SJSA1 (cell line): ENCODE measurements around the gene ASB10. TPM values are rescaled to one million over a fixed set of nuclear protein-coding genes. Genes with fewer than 3 reads are reported as not detected.
A peak's percentile ranks its signal among the peaks of the same experiment; 100 is the strongest.

ENCODE experiments used
- DNase-seq, 2 experiments: peaks; one replicate each; pipeline ENCODE4 v3.0.0-alpha.2; 2015 to 2020; ENCODE audit warnings: low spot score in 2 of 2, low read depth in 1 of 2
- H3K27ac ChIP-seq: fragments of 250-450 bp; sonication (Bioruptor Pico); 2 replicates; pipeline ENCODE4 v1.5.1; 2020; ENCODE audit warnings: mild to moderate bottlenecking, moderate library complexity
- H3K27me3 ChIP-seq: fragments of 250-450 bp; sonication (Bioruptor Pico); replicated peaks from 2 replicates; pipeline ENCODE4 v1.5.1; 2020; ENCODE audit warnings: mild to moderate bottlenecking, moderate library complexity
- H3K36me3 ChIP-seq: fragments of 250-450 bp; sonication (Bioruptor Pico); 2 replicates; pipeline ENCODE4 v1.5.1; 2020; ENCODE audit warnings: mild to moderate bottlenecking
- H3K4me1 ChIP-seq: fragments of 250-450 bp; sonication (Bioruptor Pico); replicated peaks from 2 replicates; pipeline ENCODE4 v1.6.1; 2021; ENCODE audit warnings: mild to moderate bottlenecking
- H3K4me3 ChIP-seq: fragments of 250-450 bp; sonication (Bioruptor Pico); 2 replicates; pipeline ENCODE4 v1.5.1; 2020; ENCODE audit warnings: mild to moderate bottlenecking
- H3K9me3 ChIP-seq: fragments of 250-450 bp; sonication (Bioruptor Pico); replicated peaks from 2 replicates; pipeline ENCODE4 v1.5.1; 2020; ENCODE audit warnings: mild to moderate bottlenecking
- total RNA-seq: library from RNA; depleted of rRNA; stranded (reverse); fragments of >200 nt; shearing (Covaris generic); gene quantifications from 2 replicates; pipeline ENCODE4 v1.2.3, GENCODE V29; 2014; rRNA removed

The ASB10 gene
- not detected in 2 replicates for total RNA-seq

GRCh38 chr7:151186640-151187408, at the start of gene ASB10:
TSS of gene ASB10 (minus strand) at chr7:151187250. CDS start at chr7:151187130, 120 bp downstream.
- no peaks in the 10 kb centered on the region for H3K9me3 ChIP-seq
- no peak for DNase-seq
- no peak within 1 kb of the TSS for H3K27ac ChIP-seq
- no peaks in the 10 kb centered on the region for H3K36me3 ChIP-seq
- H3K4me3 ChIP-seq = no peak within 1 kb of the TSS
- H3K27me3 ChIP-seq = peaks cover 36% of the 10 kb centered on the region
- no peaks in the 10 kb centered on the region for H3K4me1 ChIP-seq

- no peak overlapping the region for H3K4me3 ChIP-seq
- no peaks in the 10 kb centered on the region for H3K9me3 ChIP-seq
- no peak for DNase-seq
- no peak overlapping the region for H3K27ac ChIP-seq
- peaks cover 19% of the 10 kb centered on the region for H3K4me1 ChIP-seq
- no peaks in the 10 kb centered on the region for H3K27me3 ChIP-seq
- peaks cover 86% of the 10 kb centered on the region for H3K36me3 ChIP-seq
Observed at GRCh38 chr7:151236406-151236805, 49.4 kb upstream of the ASB10 start.

- no peak overlapping the region for H3K4me3 ChIP-seq
- no peak overlapping the region for H3K27ac ChIP-seq
- peaks cover 19% of the 10 kb centered on the region for H3K4me1 ChIP-seq
- H3K36me3 ChIP-seq = peaks cover 77% of the 10 kb centered on the region
- H3K27me3 ChIP-seq = no peaks in the 10 kb centered on the region
- DNase-seq = no peak
- no peaks in the 10 kb centered on the region for H3K9me3 ChIP-seq
Observed at GRCh38 chr7:151235091-151235787, 48.2 kb upstream of the ASB10 start.

GRCh38 chr7:151233804-151234203, 46.8 kb upstream of the ASB10 start:
- peak overlapping the region; percentile 86 for H3K4me3 ChIP-seq
- H3K27me3 ChIP-seq = no peaks in the 10 kb centered on the region
- H3K9me3 ChIP-seq = no peaks in the 10 kb centered on the region
- no peak for DNase-seq
- H3K27ac ChIP-seq = peak overlapping the region; percentile 81
- H3K36me3 ChIP-seq = peaks cover 65% of the 10 kb centered on the region
- peaks cover 19% of the 10 kb centered on the region for H3K4me1 ChIP-seq

GRCh38 chr7:151232917-151233701, 46.1 kb upstream of the ASB10 start:
- peak overlapping the region; percentile 86 for H3K4me3 ChIP-seq

GRCh38 chr7:151232091-151232916, 45.3 kb upstream of the ASB10 start, which contains the start of gene CHPF2:
TSS of gene CHPF2 (plus strand) at chr7:151232483. CDS start at chr7:151234012, 1,529 bp downstream.
- Histone ChIP-seq H3K9me3 (no peaks in the 10 kb centered on the region), H3K4me1 (peaks cover 25% of the 10 kb centered on the region), H3K27ac (peak within 1 kb of the TSS; percentile 81), H3K36me3 (peaks cover 50% of the 10 kb centered on the region), H3K4me3 (peak within 1 kb of the TSS; percentile 86), H3K27me3 (no peaks in the 10 kb centered on the region)
- peak; percentile 72 to 92 for DNase-seq

More at GRCh38 chr7:151232917-151233701, 46.1 kb upstream of the ASB10 start:
- H3K27me3 ChIP-seq = no peaks in the 10 kb centered on the region
- H3K36me3 ChIP-seq = peaks cover 58% of the 10 kb centered on the region
- peak overlapping the region; percentile 81 for H3K27ac ChIP-seq
- no peaks in the 10 kb centered on the region for H3K9me3 ChIP-seq
- peaks cover 21% of the 10 kb centered on the region for H3K4me1 ChIP-seq
- peak; percentile 69 to 83 for DNase-seq

GRCh38 chr7:151231080-151231479, 44.0 kb upstream of the ASB10 start:
- H3K27me3 ChIP-seq = no peaks in the 10 kb centered on the region
- H3K9me3 ChIP-seq = no peaks in the 10 kb centered on the region
- DNase-seq = no peak
- H3K36me3 ChIP-seq = peaks cover 44% of the 10 kb centered on the region
- no peak overlapping the region for H3K27ac ChIP-seq
- no peak overlapping the region for H3K4me3 ChIP-seq
- H3K4me1 ChIP-seq = peaks cover 28% of the 10 kb centered on the region

- Histone ChIP-seq H3K9me3 (no peaks in the 10 kb centered on the region), H3K4me3 (no peak overlapping the region), H3K27ac (no peak overlapping the region), H3K4me1 (peaks cover 35% of the 10 kb centered on the region), H3K36me3 (peaks cover 44% of the 10 kb centered on the region), H3K27me3 (no peaks in the 10 kb centered on the region)
- DNase-seq = no peak
Observed at GRCh38 chr7:151229249-151229648, 42.2 kb upstream of the ASB10 start.

GRCh38 chr7:151228024-151228866, 41.2 kb upstream of the ASB10 start:
- DNase-seq = no peak
- Histone ChIP-seq H3K27ac (0 out of 2 replicates have a peak overlapping the region, but pooled peaks have one; percentile 8), H3K4me1 (peaks cover 25% of the 10 kb centered on the region), H3K4me3 (peak overlapping the region; percentile 57), H3K27me3 (no peaks in the 10 kb centered on the region), H3K9me3 (no peaks in the 10 kb centered on the region), H3K36me3 (peaks cover 44% of the 10 kb centered on the region)

GRCh38 chr7:151226875-151227782, 40.1 kb upstream of the ASB10 start, which contains the start of gene ABCF2:
TSS of gene ABCF2 (minus strand) at chr7:151227205. CDS start at chr7:151226458, 747 bp downstream.
- peak within 1 kb of the TSS; percentile 57 for H3K4me3 ChIP-seq
- H3K27ac ChIP-seq = peak within 1 kb of the TSS; percentile 8
- no peaks in the 10 kb centered on the region for H3K9me3 ChIP-seq
- peaks cover 45% of the 10 kb centered on the region for H3K36me3 ChIP-seq
- peaks cover 23% of the 10 kb centered on the region for H3K4me1 ChIP-seq
- peak; percentile 97 to 99 for DNase-seq
- H3K27me3 ChIP-seq = no peaks in the 10 kb centered on the region

GRCh38 chr7:151226560-151226874, 39.5 kb upstream of the ASB10 start:
- Histone ChIP-seq H3K4me3 (peak overlapping the region; percentile 57), H3K36me3 (peaks cover 50% of the 10 kb centered on the region), H3K4me1 (peaks cover 17% of the 10 kb centered on the region), H3K27me3 (no peaks in the 10 kb centered on the region), H3K9me3 (no peaks in the 10 kb centered on the region), H3K27ac (peak overlapping the region; percentile 2)
- no peak for DNase-seq
